Measurements from ENCODE around the gene CCNI2.

The CCNI2 gene

GRCh38 chr5:132778129-132778528, 30.9 kb downstream of the CCNI2 start:
- in situ Hi-C loops (cut with MboI; ENCODE audit: low sequenced_read_pairs), result no loop called here

- in situ Hi-C loops (cut with MboI; ENCODE audit: low sequenced_read_pairs), result no loop called here
These were observed 31.6 kb downstream of the CCNI2 start for GRCh38 chr5:132778856-132779255.

- in situ Hi-C loops (cut with MboI; ENCODE audit: low sequenced_read_pairs), result no loop called here
These were observed 32.7 kb downstream of the CCNI2 start for GRCh38 chr5:132779961-132780360.

- in situ Hi-C loops (cut with MboI; ENCODE audit: low sequenced_read_pairs), result no loop called here
These were observed 33.4 kb downstream of the CCNI2 start for GRCh38 chr5:132780577-132780976.

- in situ Hi-C loops (cut with MboI; ENCODE audit: low sequenced_read_pairs), result no loop called here
These were observed 33.8 kb downstream of the CCNI2 start for GRCh38 chr5:132781029-132781428.

- in situ Hi-C loops (cut with MboI; ENCODE audit: low sequenced_read_pairs), result no loop called here
These were observed 34.9 kb downstream of the CCNI2 start for GRCh38 chr5:132782101-132782500.

- in situ Hi-C loops (cut with MboI; ENCODE audit: low sequenced_read_pairs), result no loop called here
These were observed 38.1 kb downstream of the CCNI2 start for GRCh38 chr5:132785365-132785764.

GRCh38 chr5:132785864-132786263, 38.6 kb downstream of the CCNI2 start:
- in situ Hi-C loops (cut with MboI; ENCODE audit: low sequenced_read_pairs), result no loop called here

- in situ Hi-C loops (cut with MboI; ENCODE audit: low sequenced_read_pairs), result no loop called here
These were observed 39.9 kb downstream of the CCNI2 start for GRCh38 chr5:132787076-132787475.

- in situ Hi-C loops (cut with MboI; ENCODE audit: low sequenced_read_pairs), result no loop called here
These were observed 41.3 kb downstream of the CCNI2 start for GRCh38 chr5:132788508-132788907.

- in situ Hi-C loops (cut with MboI; ENCODE audit: low sequenced_read_pairs), result no loop called here
These were observed 42.0 kb downstream of the CCNI2 start for GRCh38 chr5:132788990-132789886.

GRCh38 chr5:132790201-132790865, 43.1 kb downstream of the CCNI2 start:
- in situ Hi-C loops (cut with MboI; ENCODE audit: low sequenced_read_pairs), result no loop called here

- in situ Hi-C loops (cut with MboI; ENCODE audit: low sequenced_read_pairs), result no loop called here
These were observed 43.8 kb downstream of the CCNI2 start for GRCh38 chr5:132791026-132791425.

GRCh38 chr5:132797651-132798050, 50.4 kb downstream of the CCNI2 start:
- in situ Hi-C loops (cut with MboI; ENCODE audit: low sequenced_read_pairs), result no loop called here

GRCh38 chr5:132799392-132799791, 52.2 kb downstream of the CCNI2 start:
- in situ Hi-C loops (cut with MboI; ENCODE audit: low sequenced_read_pairs), result no loop called here

- in situ Hi-C loops (cut with MboI; ENCODE audit: low sequenced_read_pairs), result loop anchor here (25.0 kb wide), 2 partner anchors 263 to 438 kb away; partner anchors contain the start of genes IL5 and SLC22A5
These were observed 53.3 kb downstream of the CCNI2 start for GRCh38 chr5:132800545-132800944.

GRCh38 chr5:132802044-132802684, 54.9 kb downstream of the CCNI2 start:
- in situ Hi-C loops (cut with MboI; ENCODE audit: low sequenced_read_pairs), result loop anchor here (25.0 kb wide), 2 partner anchors 265 to 440 kb away; partner anchors contain the start of genes IL5 and SLC22A5

- in situ Hi-C loops (cut with MboI; ENCODE audit: low sequenced_read_pairs), result loop anchor here (25.0 kb wide), 2 partner anchors 265 to 440 kb away; partner anchors contain the start of genes IL5 and SLC22A5
These were observed 55.5 kb downstream of the CCNI2 start for GRCh38 chr5:132802685-132803066.

All from HL-60/S4 (cell line).